Ramos (cell line): ENCODE data around the gene GREM2.

Experiments
- in situ Hi-C: fragments of 300-500 bp; cut with MboI; formaldehyde crosslinking; loops from one replicate; pipeline ENCODE4 v1.14.3; 2022; ENCODE audit warnings: low sequenced_read_pairs; ENCODE audit not compliant: unreplicated experiment

Gene GREM2

DNA sequence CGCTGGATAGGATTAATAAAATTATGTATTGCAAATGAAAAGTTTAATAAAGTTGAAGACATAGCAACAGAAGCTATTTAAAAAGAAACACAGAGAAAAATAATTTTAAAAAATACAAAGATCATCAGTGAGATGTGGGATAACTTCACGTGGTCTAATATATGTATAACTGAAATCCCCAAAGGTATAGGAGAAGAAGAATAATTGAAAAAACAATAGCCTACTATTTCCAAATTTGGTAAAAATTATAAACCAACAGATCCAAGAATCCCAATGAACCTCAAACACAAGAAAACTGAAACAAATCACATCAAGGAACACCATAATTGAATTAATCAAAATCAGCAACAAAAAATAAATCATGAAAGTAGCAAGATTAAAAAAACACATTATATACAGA lies 44.9 kb downstream of the GREM2 start:
- in situ Hi-C loops, result no loop called here

DNA sequence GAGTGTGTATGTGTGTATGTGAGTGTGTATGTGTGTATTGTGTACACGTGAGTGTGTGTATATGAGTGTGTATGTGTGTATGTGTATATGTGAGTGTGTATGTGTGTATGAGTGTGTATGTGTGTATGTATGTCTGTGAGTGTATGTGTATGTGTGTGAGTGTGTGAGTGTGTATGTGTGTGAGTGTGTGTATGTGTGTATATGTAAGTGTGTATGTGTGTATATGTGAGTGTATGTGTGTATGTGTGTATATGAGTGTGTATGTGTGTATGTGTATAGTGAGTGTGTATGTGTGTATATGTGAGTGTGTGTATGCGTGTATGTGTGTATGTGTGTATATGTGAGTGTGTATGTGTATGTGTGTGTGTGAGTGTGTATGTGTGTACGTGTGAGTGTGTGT lies 49.2 kb downstream of the GREM2 start:
- in situ Hi-C loops, result no loop called here

DNA sequence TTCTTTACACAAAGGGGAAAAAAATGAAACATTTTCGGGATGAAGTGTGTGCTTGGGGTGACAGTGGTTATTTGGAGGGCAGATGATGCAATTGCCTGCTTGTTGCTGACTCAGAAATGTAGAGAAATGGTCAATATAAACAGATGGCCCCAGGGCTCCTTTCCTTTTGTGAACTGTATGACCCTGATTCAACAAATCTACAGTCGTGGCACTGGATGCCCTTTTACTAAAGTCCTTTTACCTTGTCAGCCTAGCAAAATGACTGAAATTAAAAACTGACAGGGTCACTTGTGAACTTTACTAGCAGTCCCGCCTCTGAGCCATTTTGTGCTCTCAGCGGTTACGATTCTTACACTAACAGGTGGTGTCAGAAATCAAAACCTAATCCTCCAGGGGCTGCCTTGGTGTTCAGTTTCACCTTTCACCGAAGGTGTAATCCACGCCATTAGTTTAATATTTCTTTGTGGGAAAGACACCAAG lies 49.8 kb downstream of the GREM2 start:
- in situ Hi-C loops, result no loop called here

DNA sequence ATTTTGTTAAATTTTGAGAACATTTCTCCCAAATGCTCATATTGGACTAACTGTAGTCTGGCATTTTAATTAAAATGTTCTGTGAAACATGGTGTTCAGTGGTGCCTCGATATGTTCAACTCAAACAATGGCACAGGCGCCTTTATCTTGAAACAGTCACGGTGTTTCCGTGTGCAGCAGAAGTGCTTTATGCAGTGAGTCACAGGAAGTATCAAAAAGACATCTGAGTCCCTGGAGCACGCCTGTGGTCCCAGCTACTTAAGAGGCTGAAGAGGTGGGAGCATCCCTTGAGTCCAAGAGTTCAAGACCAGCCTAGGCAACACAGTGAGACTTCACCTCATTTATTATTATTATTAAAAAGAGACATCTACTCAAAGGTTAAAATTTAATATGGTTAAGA lies 52.2 kb downstream of the GREM2 start:
- in situ Hi-C loops, result no loop called here

DNA sequence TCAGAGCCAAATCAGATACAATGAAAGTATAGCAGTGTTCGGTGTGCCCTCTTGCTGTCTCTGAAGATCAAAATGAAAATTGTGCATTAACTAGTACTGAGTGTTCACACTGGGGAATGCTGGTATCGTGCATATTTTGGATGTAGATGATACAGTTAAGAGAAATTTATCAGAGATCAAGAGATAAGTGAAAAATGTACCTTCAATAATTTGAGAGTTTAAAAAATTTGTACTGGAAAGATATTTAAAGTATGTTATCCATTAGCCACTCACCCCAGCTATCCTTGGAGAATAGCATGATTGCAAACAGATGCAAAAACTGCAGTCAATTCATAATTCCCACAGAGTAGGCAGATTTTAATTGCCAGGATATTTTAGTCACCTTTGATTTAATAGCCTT lies 56.4 kb downstream of the GREM2 start:
- in situ Hi-C loops, result no loop called here

DNA sequence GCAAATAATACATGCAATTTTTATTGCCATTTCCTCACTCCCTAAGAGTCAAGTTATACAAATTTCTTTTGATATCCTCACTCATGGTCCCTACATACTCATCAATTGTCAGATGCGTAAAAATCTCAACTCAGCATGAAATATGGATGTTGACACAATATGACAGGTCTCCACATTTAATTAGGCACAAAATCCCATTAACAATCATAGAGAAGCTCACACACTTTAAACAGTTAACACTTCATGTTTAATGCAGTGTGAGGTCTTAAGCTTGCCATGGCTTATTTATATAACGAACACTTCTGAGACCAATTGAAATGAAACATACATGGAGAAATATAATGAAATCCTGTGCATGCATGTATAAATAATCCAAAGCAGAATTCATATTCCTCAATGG lies 58.6 kb downstream of the GREM2 start:
- in situ Hi-C loops, result no loop called here

DNA sequence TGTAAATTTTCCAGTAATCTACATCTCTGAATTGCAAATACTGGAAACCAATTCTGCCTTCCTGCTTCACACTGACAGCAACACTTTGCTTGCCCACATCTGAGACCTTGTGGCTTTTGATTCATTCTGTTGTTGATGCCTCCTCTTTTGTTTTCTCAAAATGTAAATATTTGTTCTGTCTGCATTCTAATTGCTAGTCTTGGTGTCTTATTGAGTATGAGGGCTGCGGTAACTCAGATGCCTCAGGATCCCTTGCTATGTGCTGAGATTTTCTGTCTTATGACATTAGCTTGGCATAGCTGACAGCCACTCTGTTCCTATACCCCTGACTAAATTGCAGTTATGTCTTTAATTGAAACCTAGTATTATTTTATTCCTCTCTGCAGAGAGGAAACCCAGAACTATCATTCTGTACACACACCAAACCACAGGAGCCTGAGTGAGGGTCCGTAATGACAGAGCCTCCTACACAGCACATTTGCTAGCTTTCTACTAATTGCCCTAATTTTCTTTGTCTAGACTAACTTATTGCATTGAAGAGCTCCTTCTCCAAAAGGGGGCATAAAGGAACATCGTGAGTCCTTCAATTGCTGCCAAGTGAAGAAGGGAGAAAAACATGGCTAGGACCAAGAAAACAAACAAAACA lies 72.1 kb downstream of the GREM2 start:
- in situ Hi-C loops, result no loop called here

DNA sequence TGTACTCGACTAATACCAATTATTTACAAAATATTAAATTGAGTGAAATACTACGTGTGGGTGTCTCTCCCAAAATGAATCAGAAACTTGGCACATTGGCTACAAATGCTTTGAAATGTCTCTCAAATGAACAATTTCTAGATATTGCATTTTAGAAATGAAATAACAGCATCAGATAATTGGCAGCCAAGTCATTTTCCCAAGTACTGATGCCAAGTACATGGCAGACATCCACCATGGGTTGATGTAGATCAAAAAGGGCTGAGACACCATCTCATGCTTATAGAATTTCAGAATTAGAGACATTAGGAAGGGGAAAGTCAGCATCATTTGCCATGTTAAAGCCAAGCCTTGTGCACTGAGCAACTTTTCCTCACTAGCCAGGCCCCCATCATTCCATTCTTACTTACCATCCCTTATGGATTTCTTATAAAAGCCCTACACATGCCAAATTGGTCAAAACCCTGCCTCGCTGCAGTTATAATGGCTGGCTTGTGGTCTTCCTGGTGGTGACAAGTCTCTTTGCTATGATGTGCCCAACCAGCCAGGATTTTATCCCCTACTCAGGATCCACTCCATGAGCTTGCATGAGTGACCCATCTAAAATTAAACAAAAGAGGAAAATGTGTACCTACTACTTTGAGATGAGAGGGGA lies 73.1 kb downstream of the GREM2 start:
- in situ Hi-C loops, result no loop called here

DNA sequence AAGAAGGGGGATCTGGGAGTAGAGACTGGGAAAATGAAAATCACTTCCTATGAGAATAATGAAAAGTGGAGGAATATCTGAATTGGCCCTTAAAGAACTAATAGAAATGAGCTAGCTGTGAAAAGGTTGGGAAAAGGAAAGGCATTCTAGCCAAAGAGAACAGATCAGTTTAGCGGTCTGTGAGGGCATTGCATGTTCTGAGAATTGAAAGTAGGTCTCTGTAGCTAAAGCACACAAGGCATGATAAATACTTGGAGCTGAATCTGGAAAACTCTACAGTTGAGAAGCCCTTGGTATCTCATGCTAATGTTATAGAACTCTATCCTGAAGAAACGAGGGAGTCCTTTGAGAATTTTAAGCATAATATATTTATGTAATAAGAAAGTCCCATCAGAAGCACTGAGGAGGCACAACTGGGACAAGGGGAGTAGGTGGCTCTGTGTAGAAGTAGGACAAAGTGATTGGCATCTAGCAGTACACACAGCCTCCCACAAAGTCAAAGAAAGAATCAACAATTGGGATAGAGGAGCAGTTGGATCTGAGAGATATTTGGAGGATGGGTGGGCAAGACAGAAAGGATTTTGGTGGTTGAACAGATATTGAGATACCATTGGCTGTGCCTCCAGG lies 78.7 kb downstream of the GREM2 start:
- in situ Hi-C loops, result no loop called here

DNA sequence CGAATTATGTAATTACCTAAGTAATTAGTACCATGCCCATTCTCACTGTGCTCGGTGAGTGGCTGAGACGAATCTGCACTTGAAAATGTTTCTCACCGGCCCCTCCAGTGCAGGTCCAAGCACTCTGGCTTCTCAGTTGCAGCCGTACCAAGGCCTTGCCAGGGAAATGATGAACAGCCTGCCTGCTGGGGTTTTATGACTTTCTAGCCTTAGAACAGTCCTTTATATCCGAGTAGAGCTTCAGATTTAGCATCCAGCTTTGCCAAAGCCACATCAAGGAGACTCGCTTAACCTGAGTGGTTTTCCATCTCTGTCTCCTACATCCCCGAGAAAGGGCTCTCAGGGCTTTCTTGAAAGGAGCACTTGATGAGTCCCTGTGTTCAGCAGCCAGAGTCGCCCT lies 83.4 kb downstream of the GREM2 start:
- in situ Hi-C loops, result no loop called here

DNA sequence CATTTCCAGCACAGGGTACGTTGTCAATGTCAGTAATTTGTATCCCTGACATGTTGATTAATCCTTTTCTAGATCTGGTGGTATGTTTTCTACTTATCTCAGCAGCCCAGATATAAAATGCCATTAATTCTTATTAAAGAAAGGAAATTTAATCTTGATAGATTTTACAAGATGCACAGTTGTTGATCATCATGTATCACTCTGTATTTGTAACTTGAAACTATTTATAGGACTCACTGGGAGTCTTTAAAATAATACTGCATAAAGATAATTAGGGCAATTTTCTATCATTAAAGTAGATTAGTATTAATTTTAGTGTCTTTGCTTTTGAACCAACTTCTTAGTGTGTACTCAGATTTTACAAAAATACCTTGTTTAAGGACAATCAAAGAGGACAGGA lies 84.9 kb downstream of the GREM2 start:
- in situ Hi-C loops, result no loop called here

DNA sequence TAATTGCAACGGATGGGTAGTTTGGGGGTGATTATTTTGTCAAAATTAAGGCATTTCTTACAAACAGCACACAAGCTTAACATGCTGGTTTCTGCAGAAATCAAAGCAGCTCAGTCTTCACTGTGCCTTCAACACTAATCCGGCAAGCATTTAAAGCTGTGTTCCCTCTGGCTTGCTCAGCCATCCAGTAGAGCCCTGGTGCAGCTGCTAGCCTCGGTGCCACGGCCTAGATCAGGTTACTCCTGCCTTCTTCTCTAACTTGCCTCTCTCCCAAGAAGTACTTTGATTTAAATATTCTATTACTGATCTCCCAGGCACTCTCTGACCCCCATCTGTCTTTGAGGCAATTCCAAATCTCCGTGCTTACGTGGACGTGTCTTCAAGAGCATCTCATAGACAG lies 85.6 kb downstream of the GREM2 start:
- in situ Hi-C loops, result no loop called here

DNA sequence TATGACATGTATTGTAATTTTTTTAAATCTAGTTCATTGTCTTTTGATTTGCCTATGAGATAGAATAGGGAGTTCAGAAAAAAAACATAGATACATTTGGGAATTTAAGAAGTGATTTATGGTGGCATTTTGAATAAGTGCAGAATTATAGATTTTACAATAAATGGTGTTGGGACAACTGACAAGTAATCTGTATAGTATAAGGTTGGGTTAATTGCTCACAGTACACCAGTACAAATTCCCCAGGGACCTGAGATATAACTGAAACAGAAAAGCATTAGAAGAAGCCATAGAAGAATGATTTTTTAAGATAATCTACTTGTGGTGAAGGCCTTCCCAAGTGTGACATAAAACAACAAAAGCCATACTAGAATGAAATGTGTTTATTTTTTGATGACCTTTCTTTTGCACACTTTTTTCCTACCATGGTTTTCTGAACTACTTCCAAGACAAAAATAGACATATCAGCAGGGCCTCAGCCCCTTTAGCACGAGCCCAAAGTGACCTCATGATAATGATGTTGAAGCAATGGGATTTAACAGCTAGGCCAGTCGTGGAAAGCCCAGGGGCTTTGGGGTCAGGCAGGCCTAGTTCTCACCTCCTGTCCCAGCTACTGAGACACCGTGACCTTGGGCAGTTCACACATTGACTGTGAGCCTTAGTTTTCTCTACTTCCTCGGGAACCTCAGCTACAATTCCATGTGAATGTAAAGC lies 87.4 kb downstream of the GREM2 start:
- in situ Hi-C loops, result no loop called here

DNA sequence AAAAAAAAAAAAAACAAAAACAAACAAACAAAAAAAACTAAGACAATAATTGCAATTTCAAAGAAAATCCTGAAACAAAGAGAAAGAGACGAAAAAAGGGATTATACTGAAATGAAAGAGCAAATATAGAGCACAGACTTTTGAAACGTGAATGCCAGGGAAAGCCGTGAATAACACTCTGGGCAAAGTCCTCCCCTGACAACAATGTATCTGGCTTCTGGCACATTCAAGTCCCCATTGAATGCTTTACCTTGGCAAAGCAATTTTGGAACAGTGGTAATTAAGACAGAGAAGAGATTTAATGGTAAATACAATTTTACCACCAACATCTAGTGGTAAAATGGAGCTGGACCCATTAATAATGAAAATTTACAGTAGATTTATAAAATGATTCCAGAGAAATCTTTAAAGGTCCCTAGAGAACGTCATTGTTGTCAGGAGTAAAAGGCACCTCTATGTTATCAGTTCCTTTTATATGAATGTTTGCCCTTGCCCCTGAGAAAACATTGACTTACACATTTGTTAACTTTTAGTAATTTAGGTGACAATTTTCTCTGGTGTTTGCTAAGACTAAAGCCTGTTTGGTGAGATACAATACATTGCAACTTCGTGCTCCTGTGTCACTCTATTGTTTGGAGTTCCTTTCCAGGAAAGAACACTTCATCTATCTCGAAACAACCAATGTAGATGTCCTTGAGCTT lies 89.7 kb downstream of the GREM2 start:
- in situ Hi-C loops, result no loop called here

DNA sequence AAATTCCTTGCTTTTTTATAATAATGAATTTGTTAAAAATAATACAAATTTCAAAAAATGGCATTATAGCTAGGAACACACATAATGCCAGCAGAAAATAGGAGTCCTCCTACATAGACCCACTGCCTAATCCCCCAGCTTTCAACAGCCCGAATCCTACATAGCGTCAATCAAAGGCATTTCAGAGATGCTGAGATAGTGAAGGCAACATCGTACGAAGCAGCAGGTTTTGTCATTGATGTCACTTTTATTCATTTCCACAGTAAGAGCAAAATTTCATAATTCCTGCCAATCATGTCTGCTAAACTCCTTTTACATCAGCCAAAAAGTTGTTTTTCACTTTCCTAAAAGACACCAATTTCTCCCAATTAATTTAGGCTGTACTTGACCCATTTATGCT lies 94.1 kb downstream of the GREM2 start:
- in situ Hi-C loops, result no loop called here

DNA sequence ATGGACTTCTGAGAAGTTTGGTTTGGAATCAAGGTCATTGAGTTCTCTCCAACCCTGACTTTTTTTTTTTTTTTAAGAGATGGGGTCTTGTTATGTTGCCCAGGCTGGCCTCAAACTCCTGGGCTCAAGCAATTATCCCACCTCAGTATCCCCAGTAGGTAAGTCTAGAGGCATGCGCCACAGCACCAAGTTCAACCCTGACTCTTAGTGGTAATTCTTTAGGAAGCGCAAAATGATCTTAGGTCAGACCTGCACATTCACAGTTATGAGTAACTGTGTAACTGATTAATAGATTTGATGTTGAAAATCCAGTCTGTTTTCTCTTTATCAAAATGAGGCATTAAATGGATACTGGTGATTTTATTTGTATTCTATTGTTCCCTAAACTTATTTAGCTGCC lies 95.9 kb downstream of the GREM2 start:
- in situ Hi-C loops, result no loop called here

DNA sequence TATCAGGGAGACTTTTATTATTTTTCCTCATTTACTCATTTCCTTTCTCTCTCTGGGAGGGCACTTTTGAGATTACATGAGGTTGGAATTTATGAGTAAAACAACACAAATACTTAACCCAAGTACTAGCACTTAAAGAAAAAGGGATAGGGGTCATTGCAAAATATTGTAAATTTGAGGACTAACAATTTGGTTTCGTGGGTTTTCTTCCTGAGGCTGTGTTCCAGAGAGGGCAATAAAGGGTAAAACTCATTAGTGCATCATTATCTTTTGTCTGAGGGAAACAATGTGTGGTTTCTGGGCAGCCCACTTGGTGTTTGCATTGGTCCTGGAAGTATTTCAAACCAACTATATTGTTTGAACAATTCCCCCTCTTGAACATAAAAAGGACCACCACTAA lies 96.5 kb downstream of the GREM2 start:
- in situ Hi-C loops, result no loop called here

DNA sequence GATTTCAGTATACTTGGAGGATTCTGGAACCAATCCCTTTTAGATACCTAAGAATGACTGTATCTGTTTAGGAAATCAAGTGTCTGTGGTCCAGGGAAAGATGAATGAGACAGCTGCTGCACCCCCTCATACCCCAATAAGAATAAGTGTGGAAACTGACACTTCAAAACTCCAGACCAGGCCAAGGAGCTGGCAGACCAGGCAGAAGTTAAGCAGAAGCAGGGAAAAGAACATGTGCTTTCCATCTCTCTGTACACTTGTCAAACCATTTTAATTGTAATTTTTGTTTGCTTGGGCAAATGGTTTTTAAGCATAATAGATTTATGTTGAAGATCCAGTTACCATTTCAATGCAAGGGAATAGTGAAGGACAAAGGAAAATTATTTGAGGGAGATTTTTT lies 100.2 kb downstream of the GREM2 start:
- in situ Hi-C loops, result no loop called here

DNA sequence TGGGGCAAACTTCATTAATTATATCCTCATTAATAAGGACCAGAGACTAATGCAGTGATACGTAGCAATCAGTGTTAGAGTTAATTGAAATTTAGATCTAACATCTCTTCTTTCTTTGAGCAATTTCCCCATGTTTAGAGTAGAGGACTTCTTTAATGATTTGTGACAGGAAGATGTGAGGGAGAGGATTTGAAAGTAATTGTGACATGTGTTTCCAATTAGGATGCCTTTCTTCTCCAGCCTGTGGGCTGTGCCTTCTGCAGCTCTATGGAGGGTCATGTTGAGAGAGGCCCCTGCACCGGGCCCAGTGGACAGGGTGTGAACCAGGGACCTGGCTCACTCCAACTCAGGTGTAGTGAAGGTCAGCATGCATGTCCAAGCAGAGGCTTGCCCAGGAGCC lies 103.0 kb downstream of the GREM2 start:
- in situ Hi-C loops, result no loop called here

DNA sequence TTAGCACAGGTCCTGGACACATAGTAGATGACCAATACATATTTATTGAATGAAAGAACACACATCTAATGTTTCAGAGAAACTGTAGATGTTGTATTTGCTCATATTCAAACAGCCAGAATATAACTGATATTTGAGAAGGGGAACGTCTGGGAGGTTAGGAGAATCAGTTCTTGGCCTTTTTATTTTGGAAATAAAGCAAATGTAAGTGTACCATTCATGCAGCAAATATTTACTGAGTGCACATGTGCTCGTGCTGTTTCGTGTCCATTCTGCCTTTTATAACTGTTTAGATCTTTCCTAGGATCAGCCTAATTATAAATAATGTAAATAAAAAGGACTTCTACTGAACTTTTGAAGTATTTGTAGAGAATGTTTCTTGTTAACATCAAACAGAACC lies 103.8 kb downstream of the GREM2 start:
- in situ Hi-C loops, result no loop called here

DNA sequence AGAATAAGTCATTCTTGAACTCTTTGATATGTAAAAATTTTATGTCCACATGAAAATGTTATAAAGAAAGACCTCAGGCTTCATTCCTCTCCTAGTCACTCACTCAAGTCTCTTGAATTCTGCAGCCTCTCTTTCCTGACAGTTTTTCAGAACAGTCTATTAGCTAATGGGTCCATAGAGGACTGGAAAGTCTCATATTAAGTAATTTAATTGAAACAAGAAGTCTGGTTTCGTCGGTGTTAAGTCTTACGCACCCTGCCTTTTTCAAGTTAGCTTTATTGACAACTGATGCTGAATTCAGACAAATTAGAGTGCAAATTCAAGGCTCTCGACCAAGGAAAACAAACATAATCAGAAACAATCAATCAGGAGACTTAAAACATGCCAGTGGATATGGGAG lies 105.8 kb downstream of the GREM2 start:
- in situ Hi-C loops, result no loop called here
